Adrenal gland (tissue), 5 donors: ENCODE results near the gene PRXL2C.

ENCODE experiments used
- POLR2A ChIP-seq, 2 donors: fragments of 450-650 bp; IDR thresholded peaks; one replicate each; pipeline ENCODE4 v1.6.1; 2017; ENCODE audit warnings: antibody characterized with exemption in 2 of 2, mild to moderate bottlenecking in 2 of 2, moderate library complexity in 1 of 2
- TF ChIP-seq, protein P1 (sequence below), 6 experiments: fragments of 450-650 bp in 4 of 6; fragments of 200-600 bp in 2 of 6; sonication (generic) in 1 of 6; IDR thresholded peaks; 1 replicate in 5 of 6; 2 replicates in 1 of 6; pipeline versions ENCODE4 v1.5.1 to v1.8.0; 2016 to 2021; ENCODE audit warnings: antibody characterized with exemption in 6 of 6, mild to moderate bottlenecking in 2 of 6, moderate library complexity in 1 of 6
- donor health status: DM: no; HTN: no; CAD: no.

DNA sequence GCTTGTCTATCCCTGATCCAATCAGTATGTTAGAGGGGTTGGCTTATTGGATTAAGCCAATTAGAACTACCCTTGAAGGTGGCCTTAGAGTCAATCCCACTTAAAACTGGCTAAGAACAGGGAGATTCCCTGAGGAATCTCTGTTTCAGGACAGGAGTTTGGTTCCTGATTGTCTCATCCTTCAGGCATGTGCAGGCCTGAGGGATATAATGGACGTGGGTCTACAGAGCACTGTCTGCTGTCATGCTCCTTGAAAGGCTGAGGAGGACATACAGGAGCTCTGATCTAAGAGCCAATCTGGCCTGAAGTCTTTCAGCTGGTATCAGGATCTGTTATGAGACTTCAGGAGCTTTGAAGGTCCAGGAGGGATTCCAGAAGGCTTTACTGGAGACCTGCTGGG is 36.2 kb upstream of the PRXL2C start:
- TF ChIP-seq, protein P1, sequence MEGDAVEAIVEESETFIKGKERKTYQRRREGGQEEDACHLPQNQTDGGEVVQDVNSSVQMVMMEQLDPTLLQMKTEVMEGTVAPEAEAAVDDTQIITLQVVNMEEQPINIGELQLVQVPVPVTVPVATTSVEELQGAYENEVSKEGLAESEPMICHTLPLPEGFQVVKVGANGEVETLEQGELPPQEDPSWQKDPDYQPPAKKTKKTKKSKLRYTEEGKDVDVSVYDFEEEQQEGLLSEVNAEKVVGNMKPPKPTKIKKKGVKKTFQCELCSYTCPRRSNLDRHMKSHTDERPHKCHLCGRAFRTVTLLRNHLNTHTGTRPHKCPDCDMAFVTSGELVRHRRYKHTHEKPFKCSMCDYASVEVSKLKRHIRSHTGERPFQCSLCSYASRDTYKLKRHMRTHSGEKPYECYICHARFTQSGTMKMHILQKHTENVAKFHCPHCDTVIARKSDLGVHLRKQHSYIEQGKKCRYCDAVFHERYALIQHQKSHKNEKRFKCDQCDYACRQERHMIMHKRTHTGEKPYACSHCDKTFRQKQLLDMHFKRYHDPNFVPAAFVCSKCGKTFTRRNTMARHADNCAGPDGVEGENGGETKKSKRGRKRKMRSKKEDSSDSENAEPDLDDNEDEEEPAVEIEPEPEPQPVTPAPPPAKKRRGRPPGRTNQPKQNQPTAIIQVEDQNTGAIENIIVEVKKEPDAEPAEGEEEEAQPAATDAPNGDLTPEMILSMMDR (IDR thresholded peaks at IDR 0.05), result no peak
- no peak for TF ChIP-seq POLR2A (IDR thresholded peaks at IDR 0.05)
